PFSK-1 (cell line): Measurements from ENCODE around the gene PDXDC1.

Experiments used
- FOXP2 ChIP-seq: optimal IDR thresholded peaks from 2 replicates; pipeline ENCODE3; 2011; ENCODE audit warnings: borderline replicate concordance, control low read depth, inconsistent platforms; ENCODE audit not compliant: insufficient read depth; ENCODE audit errors: extremely low read length, extremely low read depth
- POLR2AphosphoS5 ChIP-seq: IDR thresholded peaks from 2 replicates; pipeline ENCODE4 v1.6.1; 2012; ENCODE audit warnings: low read depth, mild to moderate bottlenecking, control low read depth, low read length, moderate library complexity
- SIN3A ChIP-seq: IDR thresholded peaks from 2 replicates; pipeline ENCODE4 v1.6.1; 2012; ENCODE audit warnings: mild to moderate bottlenecking, low read length, moderate library complexity, borderline replicate concordance; ENCODE audit not compliant: insufficient read depth
- TAF1 ChIP-seq: IDR thresholded peaks from 2 replicates; pipeline ENCODE4 v1.6.1; 2012; ENCODE audit warnings: low read length, control low read depth, borderline replicate concordance; ENCODE audit not compliant: insufficient read depth
- TF ChIP-seq, protein P1 (sequence below), 2 experiments: IDR thresholded peaks; 2 replicates each; pipeline versions ENCODE4 v1.6.1 to v1.8.0; 2011 to 2012; ENCODE audit warnings: low read depth in 2 of 2, low read length in 2 of 2, control low read depth in 1 of 2, inconsistent platforms in 1 of 2, mild to moderate bottlenecking in 1 of 2, moderate library complexity in 1 of 2; ENCODE audit not compliant: insufficient read depth in 1 of 2

The PDXDC1 gene

DNA sequence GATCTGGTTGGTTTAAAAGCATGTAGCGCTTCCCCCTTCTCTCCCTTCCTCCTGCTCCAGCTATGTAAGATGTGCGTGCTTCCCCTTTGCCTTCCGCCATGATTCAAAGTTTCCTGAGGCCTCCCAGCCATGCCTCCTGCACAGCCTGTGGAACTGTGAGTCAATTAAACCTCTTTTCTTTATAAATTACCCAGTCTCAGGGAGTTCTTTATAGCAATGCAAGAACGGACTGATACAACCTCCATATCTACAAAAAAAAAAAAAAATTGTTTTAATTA, 16.6 kb upstream of the PDXDC1 start:
- TF ChIP-seq, protein P1, sequence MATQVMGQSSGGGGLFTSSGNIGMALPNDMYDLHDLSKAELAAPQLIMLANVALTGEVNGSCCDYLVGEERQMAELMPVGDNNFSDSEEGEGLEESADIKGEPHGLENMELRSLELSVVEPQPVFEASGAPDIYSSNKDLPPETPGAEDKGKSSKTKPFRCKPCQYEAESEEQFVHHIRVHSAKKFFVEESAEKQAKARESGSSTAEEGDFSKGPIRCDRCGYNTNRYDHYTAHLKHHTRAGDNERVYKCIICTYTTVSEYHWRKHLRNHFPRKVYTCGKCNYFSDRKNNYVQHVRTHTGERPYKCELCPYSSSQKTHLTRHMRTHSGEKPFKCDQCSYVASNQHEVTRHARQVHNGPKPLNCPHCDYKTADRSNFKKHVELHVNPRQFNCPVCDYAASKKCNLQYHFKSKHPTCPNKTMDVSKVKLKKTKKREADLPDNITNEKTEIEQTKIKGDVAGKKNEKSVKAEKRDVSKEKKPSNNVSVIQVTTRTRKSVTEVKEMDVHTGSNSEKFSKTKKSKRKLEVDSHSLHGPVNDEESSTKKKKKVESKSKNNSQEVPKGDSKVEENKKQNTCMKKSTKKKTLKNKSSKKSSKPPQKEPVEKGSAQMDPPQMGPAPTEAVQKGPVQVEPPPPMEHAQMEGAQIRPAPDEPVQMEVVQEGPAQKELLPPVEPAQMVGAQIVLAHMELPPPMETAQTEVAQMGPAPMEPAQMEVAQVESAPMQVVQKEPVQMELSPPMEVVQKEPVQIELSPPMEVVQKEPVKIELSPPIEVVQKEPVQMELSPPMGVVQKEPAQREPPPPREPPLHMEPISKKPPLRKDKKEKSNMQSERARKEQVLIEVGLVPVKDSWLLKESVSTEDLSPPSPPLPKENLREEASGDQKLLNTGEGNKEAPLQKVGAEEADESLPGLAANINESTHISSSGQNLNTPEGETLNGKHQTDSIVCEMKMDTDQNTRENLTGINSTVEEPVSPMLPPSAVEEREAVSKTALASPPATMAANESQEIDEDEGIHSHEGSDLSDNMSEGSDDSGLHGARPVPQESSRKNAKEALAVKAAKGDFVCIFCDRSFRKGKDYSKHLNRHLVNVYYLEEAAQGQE (IDR thresholded peaks at IDR 0.05; ENCODE audit: insufficient read depth in 1 of 2, low read depth in 2 of 2, low read length in 2 of 2), result no peak
- TF ChIP-seq POLR2AphosphoS5 (no peak), SIN3A (no peak), TAF1 (no peak), FOXP2 (no peak)

DNA sequence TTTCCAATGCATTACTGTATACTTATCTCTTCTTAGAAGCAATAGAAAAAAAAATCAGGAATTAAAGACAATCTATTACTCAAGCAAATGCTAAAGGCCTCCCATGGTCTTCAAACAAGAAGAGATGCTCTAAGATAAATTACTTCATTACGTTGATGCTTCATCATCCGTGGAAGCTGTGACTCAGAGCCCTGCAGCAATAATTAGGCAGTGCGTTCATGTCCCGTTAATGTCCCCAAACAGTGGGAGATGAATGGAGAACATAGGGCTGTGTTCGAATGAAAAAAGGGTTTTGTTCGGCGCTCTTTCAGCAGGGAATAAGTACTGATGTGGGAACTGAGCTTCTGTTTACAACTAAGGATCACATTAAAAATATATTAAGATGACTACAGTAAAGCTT, 15.9 kb upstream of the PDXDC1 start:
- TF ChIP-seq TAF1 (no peak), POLR2AphosphoS5 (no peak), FOXP2 (no peak), SIN3A (no peak)
- TF ChIP-seq, protein P1 (IDR thresholded peaks at IDR 0.05; ENCODE audit: insufficient read depth in 1 of 2, low read depth in 2 of 2, low read length in 2 of 2), result no peak

DNA sequence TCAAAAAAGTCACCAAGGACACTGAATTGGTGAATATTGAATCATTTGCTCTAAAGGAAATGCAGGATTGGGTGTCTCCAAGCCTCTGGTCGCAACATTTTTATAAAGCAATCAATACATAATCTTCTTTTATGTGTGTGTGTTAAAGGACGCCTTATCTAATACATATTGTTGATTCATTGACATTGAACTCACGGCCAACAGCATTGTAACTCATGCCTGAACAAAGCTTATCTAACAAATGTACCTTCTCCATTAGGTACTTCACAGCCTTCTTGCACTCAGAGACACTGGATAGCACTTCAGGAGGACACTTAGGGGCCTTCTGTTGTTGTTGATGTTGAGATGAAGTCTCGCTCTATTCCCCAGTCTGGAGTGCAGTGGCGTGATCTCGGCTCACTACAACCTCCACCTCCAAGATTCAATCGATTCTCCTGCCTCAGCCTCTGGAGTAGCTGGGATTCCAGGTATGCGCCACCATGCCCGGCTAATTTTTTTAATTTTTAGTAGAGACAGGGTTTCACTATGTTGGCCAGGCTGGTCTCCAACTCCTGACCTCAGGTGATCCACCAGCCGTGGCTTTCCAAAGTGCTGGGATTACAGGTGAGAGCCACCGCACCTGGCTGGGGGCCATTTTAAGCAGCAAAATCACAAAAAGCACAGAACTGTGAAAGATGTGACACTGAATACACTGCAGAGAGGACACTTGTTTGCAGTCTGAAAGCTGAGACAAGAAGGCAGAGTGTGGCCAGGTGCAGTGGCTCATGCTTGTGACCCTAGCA, 13.2 kb upstream of the PDXDC1 start:
- TF ChIP-seq FOXP2, result no peak
- TF ChIP-seq, protein P1 (IDR thresholded peaks at IDR 0.05; ENCODE audit: insufficient read depth in 1 of 2, low read depth in 2 of 2, low read length in 2 of 2), result no peak
- no peak for TF ChIP-seq SIN3A
- TF ChIP-seq TAF1, result no peak
- TF ChIP-seq POLR2AphosphoS5, result no peak

DNA sequence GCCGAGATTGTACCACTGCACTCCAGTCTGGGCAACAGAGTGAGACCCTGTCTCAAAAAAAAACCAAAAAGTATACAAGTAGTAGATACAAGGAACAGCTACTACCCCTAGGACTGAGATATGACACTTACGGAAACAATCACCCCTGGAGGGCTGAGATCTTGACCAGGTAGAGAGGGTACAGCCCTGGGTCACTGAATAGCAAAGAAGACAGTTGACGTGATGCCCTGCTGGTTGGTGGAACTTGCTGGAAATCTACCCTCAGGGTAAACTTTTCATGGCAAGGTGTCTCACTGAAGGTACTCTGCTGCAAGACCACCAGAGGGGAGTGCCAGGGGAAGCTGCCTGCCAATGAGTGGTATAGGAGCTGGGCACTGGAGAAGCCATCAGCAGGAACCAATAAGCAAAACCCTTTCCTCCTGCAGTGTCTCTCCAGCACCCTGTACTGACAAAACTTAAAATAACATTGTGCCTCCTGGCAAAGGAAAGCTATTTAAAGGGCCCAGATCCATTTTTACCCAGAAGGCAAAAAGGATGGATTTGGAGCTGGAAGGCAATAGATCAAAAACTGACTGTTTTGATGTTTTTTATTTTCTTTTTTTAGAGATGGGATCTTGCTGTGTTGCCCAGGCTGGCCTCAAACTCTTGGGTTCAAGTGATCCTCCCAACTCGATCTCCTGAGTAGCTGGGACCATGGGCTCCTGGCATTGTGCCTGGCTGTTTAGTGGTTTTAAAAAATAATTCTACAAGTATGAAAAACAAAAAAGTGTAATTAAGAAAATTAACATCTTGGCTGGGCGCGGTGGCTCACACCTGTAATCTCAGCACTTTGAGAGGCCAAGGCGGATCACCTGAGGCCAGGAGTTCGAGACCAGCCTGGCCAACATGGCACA, 11.3 kb upstream of the PDXDC1 start:
- TF ChIP-seq POLR2AphosphoS5 (no peak), TAF1 (no peak), FOXP2 (no peak), SIN3A (no peak)
- TF ChIP-seq, protein P1 (IDR thresholded peaks at IDR 0.05; ENCODE audit: insufficient read depth in 1 of 2, low read depth in 2 of 2, low read length in 2 of 2), result no peak
